Testis (tissue), 2 donors: ENCODE data around the gene PEPD.

ENCODE experiments used
- POLR2A ChIP-seq: fragments of 450-650 bp; IDR thresholded peaks from one replicate; pipeline ENCODE4 v1.6.1; 2017; ENCODE audit warnings: antibody characterized with exemption, mild to moderate bottlenecking, moderate library complexity
- TF ChIP-seq, protein P1 (sequence below), 3 experiments: fragments of 450-650 bp in 2 of 3; fragments of 200-600 bp in 1 of 3; sonication (generic) in 1 of 3; IDR thresholded peaks; one replicate each; pipeline ENCODE4 v1.5.1; 2016 to 2019; ENCODE audit warnings: antibody characterized with exemption in 3 of 3, mild to moderate bottlenecking in 2 of 3, moderate library complexity in 1 of 3

DNA sequence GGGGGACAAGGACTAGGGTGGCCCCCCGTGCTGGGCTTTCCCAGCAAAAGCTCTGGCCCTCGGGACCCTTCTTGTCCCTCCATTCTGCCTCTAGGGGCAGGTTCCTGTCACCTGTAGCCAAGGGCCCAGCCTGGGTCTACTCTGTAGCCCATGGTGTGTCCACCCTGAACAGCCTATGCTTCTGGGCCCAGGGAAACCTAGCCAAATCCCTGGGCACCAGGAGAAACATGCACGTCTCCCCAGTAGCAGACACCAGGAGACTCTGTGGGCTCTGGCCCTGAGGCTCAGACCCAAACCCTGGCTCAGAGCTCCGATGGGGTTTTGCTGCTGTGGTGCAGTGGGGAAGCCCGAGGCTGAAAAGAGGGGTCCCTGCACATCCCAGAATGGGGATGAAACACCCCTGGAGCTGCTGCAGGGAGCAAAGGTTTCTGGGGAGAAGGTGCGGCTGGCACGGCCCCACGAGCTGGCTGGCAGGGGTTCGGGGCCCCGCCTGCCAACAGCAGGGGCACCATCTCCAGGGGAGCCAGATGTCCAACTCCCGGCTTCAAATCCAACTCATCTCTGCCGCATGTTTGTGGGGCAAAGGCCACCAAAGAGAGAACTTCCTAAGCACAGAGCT is 129.9 kb downstream of the PEPD start:
- TF ChIP-seq, protein P1, sequence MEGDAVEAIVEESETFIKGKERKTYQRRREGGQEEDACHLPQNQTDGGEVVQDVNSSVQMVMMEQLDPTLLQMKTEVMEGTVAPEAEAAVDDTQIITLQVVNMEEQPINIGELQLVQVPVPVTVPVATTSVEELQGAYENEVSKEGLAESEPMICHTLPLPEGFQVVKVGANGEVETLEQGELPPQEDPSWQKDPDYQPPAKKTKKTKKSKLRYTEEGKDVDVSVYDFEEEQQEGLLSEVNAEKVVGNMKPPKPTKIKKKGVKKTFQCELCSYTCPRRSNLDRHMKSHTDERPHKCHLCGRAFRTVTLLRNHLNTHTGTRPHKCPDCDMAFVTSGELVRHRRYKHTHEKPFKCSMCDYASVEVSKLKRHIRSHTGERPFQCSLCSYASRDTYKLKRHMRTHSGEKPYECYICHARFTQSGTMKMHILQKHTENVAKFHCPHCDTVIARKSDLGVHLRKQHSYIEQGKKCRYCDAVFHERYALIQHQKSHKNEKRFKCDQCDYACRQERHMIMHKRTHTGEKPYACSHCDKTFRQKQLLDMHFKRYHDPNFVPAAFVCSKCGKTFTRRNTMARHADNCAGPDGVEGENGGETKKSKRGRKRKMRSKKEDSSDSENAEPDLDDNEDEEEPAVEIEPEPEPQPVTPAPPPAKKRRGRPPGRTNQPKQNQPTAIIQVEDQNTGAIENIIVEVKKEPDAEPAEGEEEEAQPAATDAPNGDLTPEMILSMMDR (IDR thresholded peaks at IDR 0.05): no peak
- TF ChIP-seq POLR2A: no peak
